GM19372 (cell line): ENCODE data around the gene PRKCA.

Experiments used
- ATAC-seq: cut with Tn5 transposase; IDR thresholded peaks from one replicate; pipeline ENCODE4 v1.9.1; 2021; ENCODE audit warnings: mild to moderate bottlenecking, low read depth, moderate library complexity; ENCODE audit not compliant: unreplicated experiment

PRKCA gene

GRCh38 chr17:66836063-66837005 lies 533.9 kb downstream of the PRKCA start:
- no peak for ATAC-seq

GRCh38 chr17:66837226-66837625 lies 534.8 kb downstream of the PRKCA start:
- no peak for ATAC-seq

GRCh38 chr17:66837885-66838665 lies 535.7 kb downstream of the PRKCA start:
- ATAC-seq = no peak

GRCh38 chr17:66839616-66840015 lies 537.2 kb downstream of the PRKCA start:
- no peak for ATAC-seq

GRCh38 chr17:66840061-66840460 lies 537.6 kb downstream of the PRKCA start:
- no peak for ATAC-seq

GRCh38 chr17:66841328-66841727 lies 538.9 kb downstream of the PRKCA start:
- no peak for ATAC-seq

- no peak for ATAC-seq
Observed at GRCh38 chr17:66841744-66842143, 539.3 kb downstream of the PRKCA start.

- ATAC-seq = no peak
Observed at GRCh38 chr17:66842505-66842904, 540.1 kb downstream of the PRKCA start.

GRCh38 chr17:66842959-66843358 lies 540.5 kb downstream of the PRKCA start:
- ATAC-seq = no peak

- no peak for ATAC-seq
Observed at GRCh38 chr17:66843627-66844026, 541.2 kb downstream of the PRKCA start.

- ATAC-seq = no peak
Observed at GRCh38 chr17:66847704-66848103, 545.3 kb downstream of the PRKCA start.

- no peak for ATAC-seq
Observed at GRCh38 chr17:66848496-66848895, 546.1 kb downstream of the PRKCA start.

- ATAC-seq = no peak
Observed at GRCh38 chr17:66849032-66849655, 546.7 kb downstream of the PRKCA start.

GRCh38 chr17:66849851-66850580 lies 547.6 kb downstream of the PRKCA start:
- ATAC-seq = no peak

GRCh38 chr17:66850692-66851091 lies 548.3 kb downstream of the PRKCA start:
- ATAC-seq = no peak

GRCh38 chr17:66855204-66855603 lies 552.8 kb downstream of the PRKCA start:
- ATAC-seq = no peak

- ATAC-seq = no peak
Observed at GRCh38 chr17:66858226-66859083, 556.0 kb downstream of the PRKCA start.

- no peak for ATAC-seq
Observed at GRCh38 chr17:66859353-66859752, 556.9 kb downstream of the PRKCA start.

GRCh38 chr17:66860204-66860603 lies 557.8 kb downstream of the PRKCA start:
- no peak for ATAC-seq
